Astrocyte of the cerebellum (primary cell): ENCODE results near the gene MRTFB.

Experiments used
- DNase-seq: peaks from one replicate; pipeline ENCODE4 v3.0.0-alpha.2; 2011; ENCODE audit warnings: low read depth
- H3K4me3 ChIP-seq: 2 replicates; pipeline ENCODE4 v1.5.1; 2011; ENCODE audit warnings: mild to moderate bottlenecking, low read depth, low read length, moderate library complexity
- in situ Hi-C: cut with HindIII; loops from 2 replicates; pipeline ENCODE4 v1.10.0; 2017; ENCODE audit warnings: low sequenced_read_pairs
- TF ChIP-seq, protein P1 (sequence below): IDR thresholded peaks from 2 replicates; pipeline ENCODE4 v1.5.1; 2012; ENCODE audit warnings: low read length, low read depth, moderate library complexity, mild to moderate bottlenecking; ENCODE audit errors: missing control alignments

The MRTFB gene

DNA sequence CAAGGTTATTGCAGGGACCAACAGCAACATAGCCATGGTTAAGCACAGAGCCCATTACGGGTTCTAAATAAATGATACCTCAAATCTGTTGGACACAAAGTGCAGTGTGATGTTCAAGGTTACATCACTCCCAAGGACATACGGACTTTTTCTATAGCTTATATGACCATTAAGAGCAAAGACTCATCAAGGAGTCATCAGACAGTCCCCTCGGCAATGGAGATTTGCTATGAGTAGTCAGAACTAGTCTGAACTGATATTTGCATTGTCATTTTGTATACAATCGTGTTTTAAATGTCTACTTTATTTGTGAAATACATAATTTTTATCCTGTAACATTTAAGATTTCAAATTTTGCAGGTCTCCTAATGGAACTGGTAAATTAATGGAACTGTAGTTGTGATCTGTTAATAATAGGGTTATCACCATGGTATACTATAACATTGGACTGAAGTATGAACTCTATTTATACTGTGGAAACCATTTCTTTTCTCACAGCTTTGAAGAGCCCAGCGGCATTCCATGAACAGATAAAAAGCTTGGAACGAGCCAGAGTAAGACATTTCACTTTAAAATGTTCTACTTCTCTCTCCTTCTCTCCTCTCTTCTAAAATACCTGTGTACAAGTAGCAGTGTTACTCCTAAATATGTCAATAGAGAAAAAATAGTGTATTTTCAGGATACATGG is 140.9 kb downstream of the MRTFB start:
- TF ChIP-seq, protein P1, sequence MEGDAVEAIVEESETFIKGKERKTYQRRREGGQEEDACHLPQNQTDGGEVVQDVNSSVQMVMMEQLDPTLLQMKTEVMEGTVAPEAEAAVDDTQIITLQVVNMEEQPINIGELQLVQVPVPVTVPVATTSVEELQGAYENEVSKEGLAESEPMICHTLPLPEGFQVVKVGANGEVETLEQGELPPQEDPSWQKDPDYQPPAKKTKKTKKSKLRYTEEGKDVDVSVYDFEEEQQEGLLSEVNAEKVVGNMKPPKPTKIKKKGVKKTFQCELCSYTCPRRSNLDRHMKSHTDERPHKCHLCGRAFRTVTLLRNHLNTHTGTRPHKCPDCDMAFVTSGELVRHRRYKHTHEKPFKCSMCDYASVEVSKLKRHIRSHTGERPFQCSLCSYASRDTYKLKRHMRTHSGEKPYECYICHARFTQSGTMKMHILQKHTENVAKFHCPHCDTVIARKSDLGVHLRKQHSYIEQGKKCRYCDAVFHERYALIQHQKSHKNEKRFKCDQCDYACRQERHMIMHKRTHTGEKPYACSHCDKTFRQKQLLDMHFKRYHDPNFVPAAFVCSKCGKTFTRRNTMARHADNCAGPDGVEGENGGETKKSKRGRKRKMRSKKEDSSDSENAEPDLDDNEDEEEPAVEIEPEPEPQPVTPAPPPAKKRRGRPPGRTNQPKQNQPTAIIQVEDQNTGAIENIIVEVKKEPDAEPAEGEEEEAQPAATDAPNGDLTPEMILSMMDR, result no peak
- H3K4me3 ChIP-seq, result no peak overlapping the region
- DNase-seq, result no peak
- in situ Hi-C loops, result no loop called here

DNA sequence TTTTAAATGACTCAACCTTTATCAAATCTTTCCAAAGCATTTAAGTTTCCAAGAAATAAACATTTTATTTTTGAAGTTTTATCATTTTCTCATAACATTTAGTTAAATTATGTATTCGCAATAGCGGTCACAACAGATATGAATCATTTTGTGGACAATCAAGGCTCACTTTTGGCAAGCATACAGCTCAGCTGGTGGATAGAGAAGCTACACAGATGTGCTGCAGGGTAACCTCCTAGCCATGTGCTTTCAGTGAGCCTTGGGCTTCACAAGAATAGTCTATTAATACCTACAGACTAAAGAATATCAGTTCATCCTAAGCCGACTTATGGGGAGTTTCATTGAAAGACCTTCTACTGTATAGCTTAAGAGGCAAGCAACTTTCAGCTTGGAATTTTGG is 144.8 kb downstream of the MRTFB start:
- in situ Hi-C loops, result no loop called here
- DNase-seq, result no peak
- H3K4me3 ChIP-seq, result no peak overlapping the region
- TF ChIP-seq, protein P1, result no peak

GRCh38 chr16:14219983-14220382 is 148.9 kb downstream of the MRTFB start:
- no peak for DNase-seq
- TF ChIP-seq, protein P1, result no peak
- no peak overlapping the region for H3K4me3 ChIP-seq
- in situ Hi-C loops, result no loop called here

GRCh38 chr16:14223632-14224031 is 152.5 kb downstream of the MRTFB start:
- no peak for DNase-seq
- in situ Hi-C loops, result no loop called here
- TF ChIP-seq, protein P1, result no peak
- H3K4me3 ChIP-seq, result no peak overlapping the region

- H3K4me3 ChIP-seq, result no peak overlapping the region
- in situ Hi-C loops, result no loop called here
- no peak for DNase-seq
- TF ChIP-seq, protein P1, result no peak
Measured at GRCh38 chr16:14225457-14225856, 154.3 kb downstream of the MRTFB start.

DNA sequence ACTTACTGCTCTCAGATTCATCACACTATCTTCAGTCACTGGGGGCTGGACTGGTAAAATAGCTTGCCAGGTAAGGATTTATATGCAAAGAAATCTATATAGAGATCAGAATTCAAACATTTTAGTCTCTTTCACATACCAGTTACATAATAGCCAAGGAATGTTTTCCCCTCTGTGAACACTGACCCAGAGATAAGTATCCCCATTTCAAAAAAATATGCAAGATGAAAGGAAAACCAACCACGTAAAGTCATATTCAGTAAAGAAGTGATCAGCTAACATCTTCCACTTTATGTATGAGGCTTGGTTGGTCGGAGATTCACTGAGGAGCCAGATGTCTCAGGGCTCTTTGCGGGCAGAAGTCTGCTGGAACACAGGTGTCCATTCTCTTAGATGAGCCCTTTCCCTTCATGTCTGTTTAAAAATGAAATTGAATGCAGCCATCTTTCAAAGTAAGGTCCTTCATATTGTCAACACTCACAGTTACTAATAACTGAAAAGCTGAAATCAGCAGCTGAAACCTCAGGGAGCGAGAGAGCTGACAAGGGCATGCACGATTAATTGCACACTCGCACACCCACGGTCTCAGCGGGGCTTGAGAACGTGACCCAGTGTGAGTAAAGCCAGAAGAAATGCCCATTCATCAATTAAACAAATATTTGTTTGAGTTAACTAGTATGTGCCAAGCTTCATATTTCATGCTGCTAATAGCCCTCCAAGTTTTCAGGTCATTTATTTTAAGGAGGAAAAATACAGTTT is 161.2 kb downstream of the MRTFB start:
- TF ChIP-seq, protein P1, result no peak
- peak; percentile 39 for DNase-seq
- in situ Hi-C loops, result no loop called here
- H3K4me3 ChIP-seq, result no peak overlapping the region
